Hepatocyte (in vitro differentiated cells): ENCODE measurements around the gene KCTD8.

Experiments used
- EZH2 ChIP-seq: fragments of 200-600 bp; sonication (generic); IDR thresholded peaks from 2 replicates; pipeline ENCODE4 v1.6.1; 2016; ENCODE audit warnings: antibody characterized with exemption, mild to moderate bottlenecking, borderline replicate concordance
- EZH2phosphoT487 ChIP-seq: fragments of 200-600 bp; sonication (generic); IDR thresholded peaks from one replicate; pipeline ENCODE4 v1.6.1; 2018; ENCODE audit warnings: antibody characterized with exemption, mild to moderate bottlenecking, low read depth, moderate library complexity; ENCODE audit not compliant: unreplicated experiment, severe bottlenecking
- TF ChIP-seq, protein P1 (sequence below): fragments of 200-600 bp; sonication (generic); IDR thresholded peaks from 2 replicates; pipeline ENCODE4 v1.5.1; 2016; ENCODE audit warnings: antibody characterized with exemption, mild to moderate bottlenecking; ENCODE audit not compliant: poor library complexity

DNA sequence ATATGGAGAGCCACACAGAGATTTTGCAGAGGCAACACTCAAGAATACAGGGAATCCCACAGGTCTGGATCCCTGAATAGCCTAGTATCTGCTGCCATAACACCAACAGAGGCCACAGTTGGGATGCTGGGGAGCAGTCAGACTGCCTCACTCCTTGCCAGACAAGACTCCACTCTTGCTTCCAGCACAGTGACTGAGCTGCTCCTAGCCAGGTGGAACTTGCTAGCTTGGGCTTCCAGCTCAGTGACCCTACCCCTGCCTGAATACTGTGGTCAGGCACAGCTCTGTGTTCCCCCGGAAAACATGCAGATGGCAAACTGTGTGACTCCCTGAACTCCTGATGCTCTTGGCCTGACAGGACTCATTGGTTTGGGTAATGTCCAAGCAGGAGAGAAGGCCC, 251.8 kb downstream of the KCTD8 start:
- TF ChIP-seq, protein P1, sequence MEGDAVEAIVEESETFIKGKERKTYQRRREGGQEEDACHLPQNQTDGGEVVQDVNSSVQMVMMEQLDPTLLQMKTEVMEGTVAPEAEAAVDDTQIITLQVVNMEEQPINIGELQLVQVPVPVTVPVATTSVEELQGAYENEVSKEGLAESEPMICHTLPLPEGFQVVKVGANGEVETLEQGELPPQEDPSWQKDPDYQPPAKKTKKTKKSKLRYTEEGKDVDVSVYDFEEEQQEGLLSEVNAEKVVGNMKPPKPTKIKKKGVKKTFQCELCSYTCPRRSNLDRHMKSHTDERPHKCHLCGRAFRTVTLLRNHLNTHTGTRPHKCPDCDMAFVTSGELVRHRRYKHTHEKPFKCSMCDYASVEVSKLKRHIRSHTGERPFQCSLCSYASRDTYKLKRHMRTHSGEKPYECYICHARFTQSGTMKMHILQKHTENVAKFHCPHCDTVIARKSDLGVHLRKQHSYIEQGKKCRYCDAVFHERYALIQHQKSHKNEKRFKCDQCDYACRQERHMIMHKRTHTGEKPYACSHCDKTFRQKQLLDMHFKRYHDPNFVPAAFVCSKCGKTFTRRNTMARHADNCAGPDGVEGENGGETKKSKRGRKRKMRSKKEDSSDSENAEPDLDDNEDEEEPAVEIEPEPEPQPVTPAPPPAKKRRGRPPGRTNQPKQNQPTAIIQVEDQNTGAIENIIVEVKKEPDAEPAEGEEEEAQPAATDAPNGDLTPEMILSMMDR, result no peak
- TF ChIP-seq EZH2phosphoT487, result no peak
- no peak for TF ChIP-seq EZH2
